MCF 10A (cell line): ENCODE data around the gene CNPY1. TPM values are rescaled to one million over a fixed set of nuclear protein-coding genes. Genes with fewer than 3 reads are reported as not detected.

Source experiments
- BruUV-seq: library from RNA; stranded (reverse); fragments of 400-500 nt; replicated peaks from 2 replicates; lab custom pipeline; 2021; lab: Mats Ljungman, UMichigan
- CTCF ChIA-PET: fragments of 300-600 bp; sonication (Branson Sonifier 250); formaldehyde crosslinking; extraction: SDS; loops from one replicate; lab custom pipeline; 2021; ENCODE audit warnings: antibody characterized with exemption, inconsistent platforms; lab: Yijun Ruan, JAX
- POLR2A ChIA-PET: fragments of 300-600, 350-650 bp; sonication (Branson Sonifier 250); formaldehyde crosslinking; extraction: SDS; loops from one replicate; lab custom pipeline; 2020; ENCODE audit warnings: antibody characterized with exemption, inconsistent platforms; lab: Yijun Ruan, JAX
- DNase-seq: peaks from one replicate; pipeline ENCODE4 v3.0.0-alpha.2; 2018; ENCODE audit not compliant: unreplicated experiment
- H3K27ac Mint-ChIP-seq: one replicate; pipeline ENCODE4 v1.8.0; 2022; ENCODE audit warnings: mild to moderate bottlenecking, low read depth, mixed read lengths; ENCODE audit not compliant: unreplicated experiment
- H3K27me3 Mint-ChIP-seq: one replicate; pipeline ENCODE4 v1.8.0; 2022; ENCODE audit warnings: mixed read lengths; ENCODE audit not compliant: insufficient read depth, unreplicated experiment
- H3K36me3 Mint-ChIP-seq: one replicate; pipeline ENCODE4 v1.8.0; 2022; ENCODE audit warnings: mild to moderate bottlenecking, moderate library complexity, mixed read lengths; ENCODE audit not compliant: insufficient read depth, unreplicated experiment
- H3K4me1 Mint-ChIP-seq: one replicate; pipeline ENCODE4 v1.8.0; 2022; ENCODE audit warnings: mixed read lengths; ENCODE audit not compliant: insufficient read depth, unreplicated experiment
- H3K4me3 Mint-ChIP-seq: one replicate; pipeline ENCODE4 v1.8.0; 2022; ENCODE audit warnings: mild to moderate bottlenecking, moderate library complexity, mixed read lengths; ENCODE audit not compliant: unreplicated experiment
- H3K9me3 Mint-ChIP-seq: one replicate; pipeline ENCODE4 v1.8.0; 2022; ENCODE audit warnings: mixed read lengths; ENCODE audit not compliant: unreplicated experiment
- CTCF ChIP-seq: fragments of 200-600 bp; IDR thresholded peaks from one replicate; pipeline ENCODE4 v1.8.0; 2022; ENCODE audit warnings: antibody characterized with exemption, mild to moderate bottlenecking; ENCODE audit not compliant: unreplicated experiment
- intact Hi-C: fragments of 100-400 bp; cut with micrococcal nuclease; formaldehyde crosslinking; loops from 2 replicates; pipeline ENCODE4 v1.14.1; 2022
- total RNA-seq: library from RNA; stranded (reverse); gene quantifications from 2 replicates; pipeline ENCODE4 v1.2.3, GENCODE V29; 2022

CNPY1 gene
- total RNA-seq, 1 experiment from 2014 or later = not detected

- intact Hi-C loops = no loop called here
- DNase-seq = no peak
- no peak for TF ChIP-seq CTCF
- Mint-ChIP-seq H3K4me3 (no peak overlapping the region), H3K9me3 (no peaks in the 10 kb centered on the region), H3K27me3 (peaks cover 53% of the 10 kb centered on the region), H3K27ac (no peak overlapping the region), H3K4me1 (peaks cover 5% of the 10 kb centered on the region), H3K36me3 (no peaks in the 10 kb centered on the region)
- no TSS peak for BruUV-seq
- CTCF ChIA-PET = interaction anchor here (0.7 to 0.8 kb wide), 2 partner anchors 36 to 92 kb away, joined by 3 read pairs; no protein-coding TSS in a partner anchor
- POLR2A ChIA-PET = no interaction called here
These were observed 76.8 kb downstream of the CNPY1 start for GRCh38 chr7:155469311-155470185.

- no peak overlapping the region for H3K4me3 Mint-ChIP-seq
- no peak overlapping the region for H3K27ac Mint-ChIP-seq
- no TSS peak for BruUV-seq
- ChIA-PET POLR2A (no interaction called here), CTCF (interaction anchor here (0.7 to 0.8 kb wide), 2 partner anchors 37 to 91 kb away, joined by 3 read pairs; no protein-coding TSS in a partner anchor)
- DNase-seq = no peak
- no peak for TF ChIP-seq CTCF
- H3K9me3 Mint-ChIP-seq = no peaks in the 10 kb centered on the region
- H3K27me3 Mint-ChIP-seq = peaks cover 52% of the 10 kb centered on the region
- no peaks in the 10 kb centered on the region for H3K36me3 Mint-ChIP-seq
- intact Hi-C loops = no loop called here
- peaks cover 5% of the 10 kb centered on the region for H3K4me1 Mint-ChIP-seq
These were observed 77.6 kb downstream of the CNPY1 start for GRCh38 chr7:155468785-155469148.

- H3K4me1 Mint-ChIP-seq = peaks cover 5% of the 10 kb centered on the region
- no peak for DNase-seq
- TF ChIP-seq CTCF = no peak
- no peaks in the 10 kb centered on the region for H3K9me3 Mint-ChIP-seq
- no peaks in the 10 kb centered on the region for H3K36me3 Mint-ChIP-seq
- peaks cover 52% of the 10 kb centered on the region for H3K27me3 Mint-ChIP-seq
- intact Hi-C loops = no loop called here
- ChIA-PET CTCF (interaction anchor here (0.8 kb wide), 1 partner anchor 90 kb away, joined by 3 read pairs; no protein-coding TSS in a partner anchor), POLR2A (no interaction called here)
- H3K4me3 Mint-ChIP-seq = no peak overlapping the region
- no TSS peak for BruUV-seq
- H3K27ac Mint-ChIP-seq = no peak overlapping the region
These were observed 78.2 kb downstream of the CNPY1 start for GRCh38 chr7:155467846-155468784.
